ENCODE data around the gene LRRC37A3. TPM values are rescaled to one million over a fixed set of nuclear protein-coding genes. Genes with fewer than 3 reads are reported as not detected.

LRRC37A3 gene
- 1 to 10 TPM; 2.3 to 6.9 TPM for total RNA-seq

DNA sequence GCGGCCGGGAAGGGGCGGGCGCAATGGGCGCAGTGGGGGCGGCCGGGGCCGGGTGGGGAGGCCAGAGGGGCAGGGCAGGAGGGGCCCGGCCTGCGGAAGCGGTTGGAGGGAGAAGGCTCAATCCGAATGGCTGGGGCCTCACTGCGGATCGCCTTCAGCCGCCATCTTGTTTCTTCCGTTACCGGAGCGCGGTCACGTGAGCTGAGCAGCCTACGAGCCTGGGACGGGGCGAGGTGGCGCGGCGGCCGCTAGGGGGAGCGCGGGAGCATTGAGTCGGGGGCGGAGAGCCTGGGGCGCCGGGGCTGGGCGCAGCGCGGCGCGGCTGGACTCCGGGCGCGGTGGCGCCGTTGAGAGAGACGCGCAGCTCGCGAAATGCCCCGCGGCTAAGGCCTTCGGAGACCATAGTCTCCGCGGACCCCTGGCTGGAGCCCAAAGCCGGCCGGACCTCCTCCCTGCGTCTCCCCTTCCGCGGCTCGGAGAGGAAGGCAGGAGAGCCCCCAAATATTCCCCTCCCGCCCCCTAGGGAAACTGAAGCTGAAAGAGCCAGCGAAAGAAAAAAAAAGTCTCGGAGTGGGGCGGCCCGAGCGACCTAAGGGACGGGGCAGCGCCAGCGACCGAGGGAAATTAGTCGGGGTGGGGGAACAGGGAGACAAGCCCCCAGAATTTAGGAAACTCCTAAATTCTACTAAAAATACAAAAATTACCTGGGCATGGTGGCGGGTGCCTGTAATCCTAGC lies at the start of gene LRRC37A3:
Gene LRRC37A3 (minus strand): TSS at position 190 of the 737 bp plus-strand sequence. CDS start 22,221 bp downstream, outside the sequence.

Small RNA genes within 50 kb of the gene (small RNA-seq; reads per million reads assigned to genes)
- gene AC037487.3 (0 reads per million in 2 donors), gene AC103810.6 (0 reads per million in 2 donors), gene AC103810.7 (0 reads per million in 2 donors), gene RDM1P4 (0 reads per million in 2 donors), gene RN7SL404P (0 reads per million in 2 donors), gene RNU7-115P (0 reads per million in 2 donors)

Other genes starting within 250 kb of the LRRC37A3 start
- gene GNA13, start 137.3 kb upstream of the LRRC37A3 start, total RNA-seq = 10 to 100 TPM; 64.0 to 70.3 TPM
- 1 to 10 TPM; 1.3 to 1.7 TPM for gene RGS9, start 217.9 kb upstream of the LRRC37A3 start, total RNA-seq